BJ (cell line): ENCODE data around the gene TMPRSS4. TPM values are rescaled to one million over a fixed set of nuclear protein-coding genes. Genes with fewer than 3 reads are reported as not detected.

Source experiments
- CTCF ChIA-PET: fragments of 350-600 bp; formaldehyde crosslinking; extraction: SDS; loops from one replicate; lab custom pipeline; 2021; ENCODE audit warnings: antibody characterized with exemption, inconsistent platforms; lab: Yijun Ruan, JAX
- POLR2A ChIA-PET: fragments of 300-600 bp; sonication (Branson Sonifier 250); formaldehyde crosslinking; extraction: SDS; loops from one replicate; lab custom pipeline; 2021; ENCODE audit warnings: antibody characterized with exemption; lab: Charles Lee
- DNase-seq: peaks from one replicate; pipeline ENCODE4 v3.0.0-alpha.2; 2011; ENCODE audit warnings: low read depth
- H3K27me3 ChIP-seq: 2 replicates; pipeline ENCODE4 v1.6.0; 2011; ENCODE audit warnings: low read length; ENCODE audit not compliant: control insufficient read depth, insufficient read depth
- H3K36me3 ChIP-seq: 2 replicates; pipeline ENCODE4 v1.5.1; 2011; ENCODE audit warnings: low read length; ENCODE audit not compliant: control insufficient read depth, insufficient read depth
- H3K4me3 ChIP-seq: 2 replicates; pipeline ENCODE4 v1.5.1; 2011; ENCODE audit warnings: low read depth, mild to moderate bottlenecking, control low read depth, low read length
- polyA plus RNA-seq: library from polyadenylated mRNA; depleted of rRNA; stranded (reverse); fragments of >200 nt; gene quantifications from 2 replicates; pipeline ENCODE4 v1.2.3, GENCODE V29; 2011
- TF ChIP-seq, protein P1 (sequence below): IDR thresholded peaks from 2 replicates; pipeline ENCODE4 v1.5.1; 2011; ENCODE audit warnings: low read depth, mild to moderate bottlenecking, control low read depth, inconsistent platforms, low read length, moderate library complexity; ENCODE audit not compliant: insufficient read depth

Gene TMPRSS4
- polyA plus RNA-seq, 1 experiment: not detected

DNA sequence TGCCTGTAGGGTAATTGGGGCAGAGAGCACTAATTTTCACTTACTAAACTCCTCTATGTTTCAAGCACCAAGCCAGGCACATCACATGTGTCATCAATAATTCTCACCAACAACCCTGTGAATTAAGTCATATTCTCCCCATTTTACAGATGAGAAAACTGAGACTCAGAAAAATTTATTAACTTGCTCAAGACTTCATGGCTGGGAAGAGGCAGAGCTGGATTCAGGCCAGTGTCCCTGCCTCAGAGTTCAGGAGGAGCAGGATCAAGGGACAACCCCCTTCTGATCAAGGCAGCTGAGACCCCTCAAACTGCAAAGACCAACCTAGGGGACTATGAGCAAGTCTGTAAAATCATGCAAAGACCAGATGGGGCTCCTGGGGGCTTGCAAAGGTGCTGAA is 7.8 kb downstream of the TMPRSS4 start:
- DNase-seq: no peak
- Histone ChIP-seq H3K27me3 (no peaks in the 10 kb centered on the region), H3K4me3 (no peak overlapping the region), H3K36me3 (no peaks in the 10 kb centered on the region)
- ChIA-PET POLR2A (no interaction called here), CTCF (no interaction called here)
- TF ChIP-seq, protein P1, sequence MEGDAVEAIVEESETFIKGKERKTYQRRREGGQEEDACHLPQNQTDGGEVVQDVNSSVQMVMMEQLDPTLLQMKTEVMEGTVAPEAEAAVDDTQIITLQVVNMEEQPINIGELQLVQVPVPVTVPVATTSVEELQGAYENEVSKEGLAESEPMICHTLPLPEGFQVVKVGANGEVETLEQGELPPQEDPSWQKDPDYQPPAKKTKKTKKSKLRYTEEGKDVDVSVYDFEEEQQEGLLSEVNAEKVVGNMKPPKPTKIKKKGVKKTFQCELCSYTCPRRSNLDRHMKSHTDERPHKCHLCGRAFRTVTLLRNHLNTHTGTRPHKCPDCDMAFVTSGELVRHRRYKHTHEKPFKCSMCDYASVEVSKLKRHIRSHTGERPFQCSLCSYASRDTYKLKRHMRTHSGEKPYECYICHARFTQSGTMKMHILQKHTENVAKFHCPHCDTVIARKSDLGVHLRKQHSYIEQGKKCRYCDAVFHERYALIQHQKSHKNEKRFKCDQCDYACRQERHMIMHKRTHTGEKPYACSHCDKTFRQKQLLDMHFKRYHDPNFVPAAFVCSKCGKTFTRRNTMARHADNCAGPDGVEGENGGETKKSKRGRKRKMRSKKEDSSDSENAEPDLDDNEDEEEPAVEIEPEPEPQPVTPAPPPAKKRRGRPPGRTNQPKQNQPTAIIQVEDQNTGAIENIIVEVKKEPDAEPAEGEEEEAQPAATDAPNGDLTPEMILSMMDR: no peak

DNA sequence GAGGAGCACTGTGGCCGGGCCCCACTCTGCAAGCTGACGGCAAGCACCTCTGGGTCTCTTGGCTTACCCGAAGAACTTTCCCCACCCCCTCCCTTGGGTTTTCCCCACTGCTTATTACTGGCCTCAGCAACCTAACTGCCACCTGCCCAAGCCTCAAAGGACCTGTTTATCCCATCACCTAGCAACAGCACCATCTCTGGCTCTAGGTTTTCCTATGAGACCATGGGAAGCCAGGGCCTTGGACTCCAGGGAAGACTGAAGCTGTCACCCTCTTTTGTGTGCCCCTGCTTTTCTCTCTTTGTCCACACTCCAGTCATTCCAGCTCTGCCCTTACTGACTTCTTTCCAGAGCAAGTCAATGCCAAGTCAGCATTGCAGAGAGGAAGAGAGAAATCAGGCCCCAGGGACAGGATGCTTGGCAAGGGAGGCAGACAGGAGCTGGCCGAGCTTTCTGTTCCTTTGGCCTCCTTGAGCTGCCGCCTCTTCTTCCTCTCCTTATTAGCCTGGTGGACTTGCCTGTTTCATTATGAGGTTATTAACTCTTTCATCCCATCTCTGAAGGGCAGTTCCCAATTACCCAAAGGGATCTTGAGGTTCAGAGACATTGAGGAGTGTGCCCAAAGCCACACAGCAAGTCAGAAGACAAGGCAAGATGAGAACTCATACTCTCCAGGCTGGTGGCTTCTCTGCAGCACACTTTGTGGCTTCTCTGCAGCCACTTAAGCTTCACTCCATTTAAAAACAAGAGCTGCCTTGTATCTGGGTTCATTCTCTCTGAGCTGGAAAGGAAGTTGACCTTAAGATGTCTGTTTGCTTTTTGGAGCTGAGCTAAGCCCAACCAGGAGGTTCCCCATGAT is 10.3 kb downstream of the TMPRSS4 start, which contains the start of gene SMIM35:
Gene SMIM35, minus strand, starts transcription at position 51 of the 856 bp plus-strand sequence. CDS start 206 bp downstream, outside the sequence.
- Histone ChIP-seq H3K27me3 (no peaks in the 10 kb centered on the region), H3K4me3 (no peak within 1 kb of the TSS), H3K36me3 (no peaks in the 10 kb centered on the region)
- ChIA-PET CTCF (no interaction called here), POLR2A (no interaction called here)
- TF ChIP-seq, protein P1: no peak
- no peak for DNase-seq

DNA sequence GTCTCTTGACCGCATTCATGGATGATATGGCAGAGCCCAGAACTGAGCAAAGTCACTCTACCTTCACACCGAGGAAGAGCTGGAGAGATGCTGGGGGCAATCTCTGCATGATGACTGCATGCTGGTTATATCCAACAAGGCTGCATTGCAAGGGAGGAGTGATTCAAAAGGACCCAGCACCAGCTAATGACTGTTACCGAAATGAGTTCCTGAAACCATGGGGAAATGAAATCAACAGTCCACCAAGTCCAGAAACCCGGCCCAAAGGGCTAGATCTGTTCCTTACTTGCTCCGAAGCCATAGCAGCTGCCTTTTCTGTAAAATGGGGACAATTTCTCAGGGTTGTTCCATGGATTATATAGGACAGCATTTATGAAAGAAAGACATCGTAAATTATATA is 11.1 kb downstream of the TMPRSS4 start:
- H3K4me3 ChIP-seq: no peak overlapping the region
- TF ChIP-seq, protein P1: no peak
- ChIA-PET CTCF (no interaction called here), POLR2A (no interaction called here)
- no peaks in the 10 kb centered on the region for H3K36me3 ChIP-seq
- H3K27me3 ChIP-seq: no peaks in the 10 kb centered on the region
- no peak for DNase-seq

DNA sequence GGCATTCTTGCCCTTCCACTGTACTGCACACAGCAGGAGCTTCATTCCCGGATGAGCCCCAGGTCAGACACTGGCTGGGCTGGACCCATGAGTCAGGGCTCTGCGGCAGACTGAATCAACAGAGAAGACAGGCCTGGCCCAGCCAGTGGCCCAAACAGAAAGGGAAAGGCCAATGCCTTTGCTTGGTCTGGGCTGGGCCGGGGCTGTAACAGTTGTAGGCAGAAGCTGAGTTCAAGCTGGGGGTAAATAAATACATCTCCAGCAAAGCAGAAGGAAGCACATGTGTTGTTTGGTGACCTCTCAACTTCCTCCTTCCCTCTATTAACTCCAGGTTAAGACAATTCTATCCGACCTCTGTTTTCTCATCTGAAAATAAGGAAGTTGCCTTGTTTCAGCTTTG is 11.7 kb downstream of the TMPRSS4 start:
- DNase-seq: no peak
- ChIA-PET CTCF (no interaction called here), POLR2A (no interaction called here)
- no peaks in the 10 kb centered on the region for H3K27me3 ChIP-seq
- no peak overlapping the region for H3K4me3 ChIP-seq
- no peaks in the 10 kb centered on the region for H3K36me3 ChIP-seq
- TF ChIP-seq, protein P1: no peak

DNA sequence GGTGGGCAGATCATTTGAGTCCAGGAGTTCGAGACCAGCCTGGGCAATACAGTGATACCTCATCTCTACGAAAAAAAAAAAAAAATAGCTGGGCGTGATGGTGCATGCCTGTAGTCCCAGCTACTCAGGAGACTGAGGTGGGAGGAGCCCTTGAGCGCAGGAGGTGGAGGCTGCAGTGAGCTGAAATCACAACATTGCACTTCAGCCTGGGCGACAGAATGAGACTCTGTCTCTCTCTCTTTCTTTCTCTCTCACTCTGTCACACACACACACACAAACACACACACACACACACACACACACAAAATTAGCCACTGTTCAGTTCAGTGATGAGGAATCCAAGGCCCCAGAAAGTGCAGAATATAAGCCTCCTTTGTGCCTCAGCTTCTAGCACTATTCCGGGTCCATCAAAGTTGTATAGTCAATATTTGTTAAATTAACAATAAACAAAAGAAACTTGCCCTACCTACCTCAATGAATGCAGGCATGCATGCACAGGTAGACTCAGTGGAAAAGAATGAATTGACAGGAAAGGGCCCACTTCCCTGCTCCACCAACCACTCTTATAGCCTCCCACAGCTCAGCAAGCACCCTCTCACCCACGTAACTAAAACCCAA is 13.8 kb downstream of the TMPRSS4 start:
- CTCF ChIA-PET: interaction anchor here (1.4 kb wide), 1 partner anchor 108 kb away, joined by 3 read pairs; no protein-coding TSS in a partner anchor
- H3K27me3 ChIP-seq: no peaks in the 10 kb centered on the region

More for the DNA sequence above, 13.8 kb downstream of the TMPRSS4 start:
- no peak for DNase-seq
- no peak overlapping the region for H3K4me3 ChIP-seq
- no peaks in the 10 kb centered on the region for H3K36me3 ChIP-seq
- POLR2A ChIA-PET: no interaction called here
- TF ChIP-seq, protein P1: no peak
